ENCODE data around the gene GALNT17. TPM values are rescaled to one million over a fixed set of nuclear protein-coding genes. Genes with fewer than 3 reads are reported as not detected.

GALNT17 gene
- total RNA-seq, 3 donors from 2014 or later: 0.69 to 17.3 (median 1.6) TPM

DNA sequence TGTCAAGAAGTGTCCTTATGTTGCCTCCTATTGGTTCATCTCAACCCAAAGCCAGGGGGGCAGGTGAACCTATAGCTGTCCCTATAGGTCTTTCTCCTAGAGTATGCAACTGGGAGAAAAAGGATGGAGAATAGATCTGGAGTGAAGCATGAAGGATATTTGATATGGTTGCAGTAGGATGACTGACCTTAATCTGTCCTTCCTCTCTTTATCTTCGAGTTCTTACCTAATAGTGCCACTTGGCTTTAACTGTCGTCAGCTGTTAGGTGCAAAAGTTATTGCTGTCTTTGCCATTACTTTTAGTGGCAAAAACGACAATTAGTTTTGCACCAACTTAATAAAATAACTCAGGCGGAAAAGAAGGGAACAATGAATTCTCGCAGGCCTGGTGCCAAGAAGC, 196.0 kb downstream of the GALNT17 start:
- no peak for DNase-seq
- intact Hi-C loops (cut with DNase I, micrococcal nuclease): no loop called here
- H3K4me1 ChIP-seq (ENCODE audit: low read depth): no peaks in the 10 kb centered on the region
- peaks cover 17% of the 10 kb centered on the region for H3K9me3 ChIP-seq
- ATAC-seq: no peak
- no peak for TF ChIP-seq CTCF (IDR thresholded peaks at IDR 0.05)
- no peaks in the 10 kb centered on the region for H3K36me3 ChIP-seq (ENCODE audit: low read depth)
- no peak overlapping the region for H3K4me3 ChIP-seq

- DNase-seq (no peak), ATAC-seq (no peak)
- Histone ChIP-seq H3K4me3 (no peak overlapping the region), H3K36me3 (ENCODE audit: low read depth) (no peaks in the 10 kb centered on the region), H3K4me1 (ENCODE audit: low read depth) (no peaks in the 10 kb centered on the region), H3K9me3 (peaks cover 16% of the 10 kb centered on the region)
- TF ChIP-seq CTCF (IDR thresholded peaks at IDR 0.05): no peak
- intact Hi-C loops (cut with DNase I, micrococcal nuclease): no loop called here
These were observed 197.2 kb downstream of the GALNT17 start for GRCh38 chr7:71329030-71329660.

- Histone ChIP-seq H3K4me3 (no peak overlapping the region), H3K4me1 (ENCODE audit: low read depth) (no peaks in the 10 kb centered on the region), H3K9me3 (peaks cover 24% of the 10 kb centered on the region), H3K36me3 (ENCODE audit: low read depth) (no peaks in the 10 kb centered on the region)
- DNase-seq (no peak), ATAC-seq (no peak)
- intact Hi-C loops (cut with DNase I, micrococcal nuclease): no loop called here
- TF ChIP-seq CTCF (IDR thresholded peaks at IDR 0.05): no peak
These were observed 200.3 kb downstream of the GALNT17 start for GRCh38 chr7:71332207-71332606.

- ATAC-seq (no peak), DNase-seq (no peak)
- no peak overlapping the region for H3K4me3 ChIP-seq
- no peak for TF ChIP-seq CTCF (IDR thresholded peaks at IDR 0.05)
- H3K9me3 ChIP-seq: peaks cover 30% of the 10 kb centered on the region
- no peaks in the 10 kb centered on the region for H3K36me3 ChIP-seq (ENCODE audit: low read depth)
- intact Hi-C loops (cut with DNase I, micrococcal nuclease): no loop called here
- H3K4me1 ChIP-seq (ENCODE audit: low read depth): no peaks in the 10 kb centered on the region
These were observed 202.6 kb downstream of the GALNT17 start for GRCh38 chr7:71334541-71334940.

- TF ChIP-seq CTCF (IDR thresholded peaks at IDR 0.05): no peak
- DNase-seq (no peak), ATAC-seq (no peak)
- Histone ChIP-seq H3K36me3 (ENCODE audit: low read depth) (no peaks in the 10 kb centered on the region), H3K4me3 (no peak overlapping the region), H3K4me1 (ENCODE audit: low read depth) (no peaks in the 10 kb centered on the region), H3K9me3 (peaks cover 42% of the 10 kb centered on the region)
- intact Hi-C loops (cut with DNase I, micrococcal nuclease): no loop called here
These were observed 206.9 kb downstream of the GALNT17 start for GRCh38 chr7:71338866-71339265.

GRCh38 chr7:71339924-71340323, 208.0 kb downstream of the GALNT17 start:
- intact Hi-C loops (cut with DNase I, micrococcal nuclease): no loop called here
- Histone ChIP-seq H3K36me3 (ENCODE audit: low read depth) (no peaks in the 10 kb centered on the region), H3K4me3 (no peak overlapping the region), H3K4me1 (ENCODE audit: low read depth) (no peaks in the 10 kb centered on the region), H3K9me3 (peaks cover 47% of the 10 kb centered on the region)
- ATAC-seq (no peak), DNase-seq (no peak)
- TF ChIP-seq CTCF (IDR thresholded peaks at IDR 0.05): no peak
